ENCODE results near the gene ANGPTL8. TPM values are rescaled to one million over a fixed set of nuclear protein-coding genes. Genes with fewer than 3 reads are reported as not detected.

The ANGPTL8 gene
- total and polyA plus RNA-seq, 9 of the 15 experiments (the other 6 are each of a cell fraction or from before 2014, with no cell fraction given): not detected

GRCh38 chr19:11198175-11198534, 41.3 kb upstream of the ANGPTL8 start:
- Histone ChIP-seq H3K9me3 (replicated peaks; ENCODE audit: control insufficient read depth, insufficient read depth, low read depth, low read length) (no peaks in the 10 kb centered on the region), H3K27me3 (ENCODE audit: control insufficient read depth in 2 of 2, insufficient read depth in 2 of 2, low read length in 2 of 2) (no peaks in the 10 kb centered on the region), H3K27ac (ENCODE audit: extremely low read depth, low read depth, low read length) (peak overlapping the region; percentile 67), H3K9me1 (ENCODE audit: control insufficient read depth, insufficient read depth, low read length) (no peaks in the 10 kb centered on the region), H3K4me3 (peak overlapping the region; percentile 70; the same call in 1 of the 2 replicates), H3K4me2 (ENCODE audit: insufficient read depth, low read length) (peak overlapping the region; percentile 85), H3K4me1 (replicated peaks in 1 of 2; ENCODE audit: control insufficient read depth in 2 of 2, insufficient read depth in 2 of 2, low read length in 2 of 2) (peaks cover 15 to 63% of the 10 kb centered on the region in 2 experiments), H3K9ac (ENCODE audit: insufficient read depth in 1 of 2, low read depth in 2 of 2, low read length in 2 of 2) (peak overlapping the region; percentile 37 to 93; a peak in 2 of 4 replicates), H3K36me3 (ENCODE audit: control insufficient read depth, insufficient read depth, low read length) (peaks cover 22% of the 10 kb centered on the region; the same call in 2 of the 3 replicates), H4K20me1 (replicated peaks; ENCODE audit: control insufficient read depth, insufficient read depth, low read length) (0 out of 2 replicates have a peak, but pooled peaks cover 3% of the 10 kb centered on the region), H2AFZ (ENCODE audit: low read depth, low read length) (peak overlapping the region; percentile 91), H3K79me2 (ENCODE audit: control insufficient read depth, insufficient read depth, low read length) (peaks cover 15% of the 10 kb centered on the region)
- FAIRE-seq (no peak), DNase-seq (ENCODE audit: extremely low read depth in 1 of 4, low spot score in 3 of 4) (no peak), ATAC-seq (no peak)
- in situ Hi-C loops (cut with MboI) (no loop called here), intact Hi-C loops (cut with micrococcal nuclease) (loop anchor here (5.0 kb wide), 1 partner anchor 41 kb away; the partner anchor contains the start of gene SPC24)
- WGBS (ENCODE audit: insufficient coverage, low coverage, missing lambda C conversion rate): 67% methylated on average over 7 of the region's 7 CpGs
- no TSS peak for BruUV-seq (replicated peaks)
- ChIA-PET CTCF (ENCODE audit: low intra/inter-chr PET ratio) (no interaction called here), POLR2A (interaction anchor here (0.6 to 1.2 kb wide), 6 partner anchors 10 to 60 kb away, joined by 3 to 5 read pairs (median 4); no protein-coding TSS in a partner anchor)
- TF ChIP-seq MTA1 (IDR thresholded peaks at IDR 0.05; ENCODE audit: borderline replicate concordance): no peak
- TF ChIP-seq ZNF79 (CRISPR knock-in tag; IDR thresholded peaks at IDR 0.05; ENCODE audit: low read depth): no peak
- TF ChIP-seq PBX2 (CRISPR knock-in tag; IDR thresholded peaks at IDR 0.05; ENCODE audit: low read depth): no peak
- no peak for TF ChIP-seq PBX2 (tag; conservative IDR thresholded peaks at IDR 0.05; ENCODE audit: low read depth)
- TF ChIP-seq DDX20 (tag; IDR thresholded peaks at IDR 0.05; ENCODE audit: low read depth): no peak
- no peak for TF ChIP-seq NBN (IDR thresholded peaks at IDR 0.05; ENCODE audit: low read depth)
- no peak for TF ChIP-seq CBFB (CRISPR knock-in tag; IDR thresholded peaks at IDR 0.05)
- no peak for TF ChIP-seq ATF1 (CRISPR knock-in tag; IDR thresholded peaks at IDR 0.05)
- TF ChIP-seq ATF1 (tag; IDR thresholded peaks at IDR 0.05): peak; percentile 25; the same call in 1 of the 2 replicates
- TF ChIP-seq SMAD2 (IDR thresholded peaks at IDR 0.05; ENCODE audit: low read depth, low read length): no peak
- TF ChIP-seq ZFX (CRISPR knock-in tag; IDR thresholded peaks at IDR 0.05): 0 out of 2 replicates have a peak, but pooled peaks have one; percentile 7
- TF ChIP-seq NFIX (CRISPR knock-in tag; IDR thresholded peaks at IDR 0.05; ENCODE audit: low read depth): no peak
- no peak for TF ChIP-seq FOSL1 (tag; conservative IDR thresholded peaks at IDR 0.05)
- peak in 1 of 2 experiments; percentile 3; a peak in 1 of 4 replicates for TF ChIP-seq KDM1A (IDR thresholded peaks at IDR 0.05)
- peak; percentile 85 for TF ChIP-seq ADNP (tag; IDR thresholded peaks at IDR 0.05)
- no peak for TF ChIP-seq PURB (CRISPR knock-in tag; IDR thresholded peaks at IDR 0.05; ENCODE audit: low read depth)
- TF ChIP-seq BRF1 (IDR thresholded peaks at IDR 0.05; ENCODE audit: borderline replicate concordance, extremely low read depth, insufficient read length): no peak
- TF ChIP-seq PHF20 (IDR thresholded peaks at IDR 0.05; ENCODE audit: partially characterized antibody): peak; percentile 1
- TF ChIP-seq ZNF780A (CRISPR knock-in tag; IDR thresholded peaks at IDR 0.05): no peak
- TF ChIP-seq TAF1 (IDR thresholded peaks at IDR 0.05; ENCODE audit: control insufficient read depth, extremely low read depth, insufficient read depth, low read length, severe bottlenecking): no peak
- no peak for TF ChIP-seq CEBPG (CRISPR knock-in tag; IDR thresholded peaks at IDR 0.05)
- no peak for TF ChIP-seq CEBPG (tag; conservative IDR thresholded peaks at IDR 0.05 in 1 of 2, IDR thresholded peaks at IDR 0.05 in 1 of 2)
- no peak for TF ChIP-seq TAF15 (IDR thresholded peaks at IDR 0.05; ENCODE audit: low read depth, low read length)
- TF ChIP-seq RBM15 (IDR thresholded peaks at IDR 0.05; ENCODE audit: insufficient read depth, low read length): no peak

Data from K562 (cell line).